Measurements from ENCODE around the gene TDP2. TPM values are rescaled to one million over a fixed set of nuclear protein-coding genes. Genes with fewer than 3 reads are reported as not detected.

The TDP2 gene
- total RNA-seq, 1 experiment from 2014 or later, result 30.2 TPM

DNA sequence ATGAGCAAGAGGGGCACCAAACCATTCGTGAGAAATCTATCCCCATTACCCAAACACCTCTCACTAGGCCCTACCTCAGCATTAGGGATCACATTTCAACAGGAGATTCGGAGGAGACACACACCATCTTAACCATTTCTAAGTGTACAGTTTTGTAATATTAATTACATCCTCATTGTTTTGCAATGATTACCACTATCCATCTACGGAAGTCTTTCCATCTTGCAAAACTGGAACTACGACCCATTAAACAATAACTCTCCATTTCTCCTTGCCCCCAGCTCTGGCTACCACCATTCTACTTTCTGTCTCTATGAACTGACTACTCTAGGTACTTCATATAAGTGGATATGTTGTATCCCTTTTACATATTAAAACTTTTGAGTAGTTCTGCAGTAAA, 20.2 kb upstream of the TDP2 start:
- no TSS peak for BruUV-seq (replicated peaks)
- Histone ChIP-seq H3K4me3 (replicated peaks in 1 of 2; ENCODE audit: low read depth in 1 of 2, low read length in 2 of 2) (no peak overlapping the region), H3K79me2 (ENCODE audit: insufficient read depth, low read length) (no peaks in the 10 kb centered on the region), H3K4me1 (ENCODE audit: control insufficient read depth in 1 of 2, insufficient read depth in 2 of 2, low read length in 2 of 2) (no peaks in the 10 kb centered on the region), H2AFZ (ENCODE audit: low read depth, low read length, poor library complexity, severe bottlenecking) (no peak overlapping the region), H3K9me2 (ENCODE audit: insufficient read depth) (no peaks in the 10 kb centered on the region), H3K27me3 (ENCODE audit: insufficient read depth, low read length) (no peaks in the 10 kb centered on the region), H4K20me1 (ENCODE audit: insufficient read depth) (no peaks in the 10 kb centered on the region), H3K36me3 (ENCODE audit: control insufficient read depth in 1 of 2, insufficient read depth in 2 of 2, low read length in 2 of 2) (no peaks in the 10 kb centered on the region), H3K27ac (ENCODE audit: low read depth, low read length) (no peak overlapping the region), H3K9ac (ENCODE audit: low read length) (no peak overlapping the region), H3K9me3 (ENCODE audit: control insufficient read depth in 1 of 2, insufficient read depth in 1 of 2, low read depth in 1 of 2, low read length in 2 of 2) (no peaks in the 10 kb centered on the region), H3K4me2 (ENCODE audit: low read length) (no peak overlapping the region)
- DNase-seq (ENCODE audit: low read depth, low spot score) (no peak), ATAC-seq (no peak)
- TF ChIP-seq TCF7L2 (IDR thresholded peaks at IDR 0.05; ENCODE audit: borderline replicate concordance, extremely low read depth, insufficient read depth, insufficient read length), result no peak
- no peak for TF ChIP-seq POLR2AphosphoS5 (IDR thresholded peaks at IDR 0.05; ENCODE audit: low read depth, low read length)
- TF ChIP-seq ZNF274 (IDR thresholded peaks at IDR 0.05; ENCODE audit: low read depth, low read length), result no peak
- TF ChIP-seq JUND (IDR thresholded peaks at IDR 0.05), result no peak
- TF ChIP-seq SIN3A (IDR thresholded peaks at IDR 0.05; ENCODE audit: low read depth), result no peak
- no peak for TF ChIP-seq FOSL1 (IDR thresholded peaks at IDR 0.05; ENCODE audit: low read depth)
- TF ChIP-seq, protein P1, sequence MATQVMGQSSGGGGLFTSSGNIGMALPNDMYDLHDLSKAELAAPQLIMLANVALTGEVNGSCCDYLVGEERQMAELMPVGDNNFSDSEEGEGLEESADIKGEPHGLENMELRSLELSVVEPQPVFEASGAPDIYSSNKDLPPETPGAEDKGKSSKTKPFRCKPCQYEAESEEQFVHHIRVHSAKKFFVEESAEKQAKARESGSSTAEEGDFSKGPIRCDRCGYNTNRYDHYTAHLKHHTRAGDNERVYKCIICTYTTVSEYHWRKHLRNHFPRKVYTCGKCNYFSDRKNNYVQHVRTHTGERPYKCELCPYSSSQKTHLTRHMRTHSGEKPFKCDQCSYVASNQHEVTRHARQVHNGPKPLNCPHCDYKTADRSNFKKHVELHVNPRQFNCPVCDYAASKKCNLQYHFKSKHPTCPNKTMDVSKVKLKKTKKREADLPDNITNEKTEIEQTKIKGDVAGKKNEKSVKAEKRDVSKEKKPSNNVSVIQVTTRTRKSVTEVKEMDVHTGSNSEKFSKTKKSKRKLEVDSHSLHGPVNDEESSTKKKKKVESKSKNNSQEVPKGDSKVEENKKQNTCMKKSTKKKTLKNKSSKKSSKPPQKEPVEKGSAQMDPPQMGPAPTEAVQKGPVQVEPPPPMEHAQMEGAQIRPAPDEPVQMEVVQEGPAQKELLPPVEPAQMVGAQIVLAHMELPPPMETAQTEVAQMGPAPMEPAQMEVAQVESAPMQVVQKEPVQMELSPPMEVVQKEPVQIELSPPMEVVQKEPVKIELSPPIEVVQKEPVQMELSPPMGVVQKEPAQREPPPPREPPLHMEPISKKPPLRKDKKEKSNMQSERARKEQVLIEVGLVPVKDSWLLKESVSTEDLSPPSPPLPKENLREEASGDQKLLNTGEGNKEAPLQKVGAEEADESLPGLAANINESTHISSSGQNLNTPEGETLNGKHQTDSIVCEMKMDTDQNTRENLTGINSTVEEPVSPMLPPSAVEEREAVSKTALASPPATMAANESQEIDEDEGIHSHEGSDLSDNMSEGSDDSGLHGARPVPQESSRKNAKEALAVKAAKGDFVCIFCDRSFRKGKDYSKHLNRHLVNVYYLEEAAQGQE (IDR thresholded peaks at IDR 0.05; ENCODE audit: low read depth), result no peak
- no peak for TF ChIP-seq POLR2A (IDR thresholded peaks at IDR 0.05; ENCODE audit: borderline replicate concordance, extremely low read depth, insufficient read depth, insufficient read length)
- no peak for TF ChIP-seq EGR1 (IDR thresholded peaks at IDR 0.05; ENCODE audit: low read depth)
- TF ChIP-seq RAD21 (IDR thresholded peaks at IDR 0.05; ENCODE audit: low read depth), result no peak
- RAD21 ChIA-PET (ENCODE audit: low non-redundant PET in 1 of 2, low total read pairs in 2 of 2, uncharacterized antibody in 2 of 2, unreplicated experiment in 2 of 2), result no interaction called here
- CTCF ChIA-PET, result no interaction called here
- POLR2A ChIA-PET, result no interaction called here
- intact Hi-C loops (cut with micrococcal nuclease), result no loop called here

Measured in HCT116 (cell line).